HCT116 (cell line): ENCODE results near the gene ECEL1.

Source experiments
- ATF3 ChIP-seq: IDR thresholded peaks from 2 replicates; pipeline ENCODE4 v1.6.1; 2012
- CEBPB ChIP-seq: IDR thresholded peaks from 2 replicates; pipeline ENCODE4 v1.6.1; 2012; ENCODE audit warnings: low read depth
- CTCF ChIP-seq, 3 experiments: fragments of 200-600 bp in 1 of 3; sonication (generic) in 1 of 3; IDR thresholded peaks in 2 of 3; conservative IDR thresholded peaks in 1 of 3; 2 replicates each; pipeline ENCODE4 v1.5.1; 2012 to 2017; ENCODE audit warnings: low read depth in 2 of 3, low read length in 2 of 3, antibody characterized with exemption in 1 of 3, borderline replicate concordance in 1 of 3, control low read depth in 1 of 3, mild to moderate bottlenecking in 1 of 3, mixed read lengths in 1 of 3, mixed run types in 1 of 3, moderate library complexity in 1 of 3; ENCODE audit not compliant: insufficient read depth in 1 of 3
- EGR1 ChIP-seq: IDR thresholded peaks from 2 replicates; pipeline ENCODE4 v1.6.1; 2012; ENCODE audit warnings: low read depth
- EZH2phosphoT487 ChIP-seq: fragments of 200-600 bp; IDR thresholded peaks from 2 replicates; pipeline ENCODE4 v1.6.1; 2018; ENCODE audit warnings: antibody characterized with exemption, borderline replicate concordance
- POLR2A ChIP-seq: IDR thresholded peaks from 2 replicates; pipeline ENCODE4 v1.7.0; 2011; ENCODE audit warnings: borderline replicate concordance; ENCODE audit not compliant: insufficient read depth, insufficient read length; ENCODE audit errors: extremely low read depth
- POLR2AphosphoS5 ChIP-seq: IDR thresholded peaks from 2 replicates; pipeline ENCODE4 v1.6.1; 2011; ENCODE audit warnings: mild to moderate bottlenecking, low read depth, low read length, moderate library complexity
- REST ChIP-seq: IDR thresholded peaks from 2 replicates; pipeline ENCODE4 v1.6.1; 2012; ENCODE audit warnings: low read depth
- ZFX ChIP-seq: fragments of 450-650 bp; IDR thresholded peaks from 2 replicates; pipeline ENCODE4 v1.6.1; 2017

- TF ChIP-seq CTCF (IDR thresholded peaks at IDR 0.05 in 2 of 3, conservative IDR thresholded peaks at IDR 0.05 in 1 of 3; ENCODE audit: borderline replicate concordance in 1 of 3, insufficient read depth in 1 of 3, low read depth in 2 of 3, low read length in 2 of 3) = no peak
- no peak for TF ChIP-seq POLR2AphosphoS5
- TF ChIP-seq EGR1 = no peak
- TF ChIP-seq ZFX = no peak
- TF ChIP-seq EZH2phosphoT487 = no peak
- no peak for TF ChIP-seq CEBPB
- TF ChIP-seq REST = no peak
- no peak for TF ChIP-seq ATF3
- no peak for TF ChIP-seq POLR2A
Observed at GRCh38 chr2:232473467-232473890, 14.2 kb downstream of the ECEL1 start.
